Stimulated activated CD4-positive, alpha-beta T cell treated with anti-CD3 and anti-CD28 coated beads, Interleukin-1b, Interleukin-23, amount 100 ng/mL, for 24 hours (primary cell): ENCODE data around the gene KANK3.
"Not testable (repeated sequence)": the region's sequence is repeated elsewhere in the genome, so short reads cannot be mapped to it uniquely, and the experiment has no call there.

Source experiments
- DNase-seq, 4 experiments: peaks; one replicate each; pipeline ENCODE4 v3.0.0-alpha.2; 2020; ENCODE audit warnings: low read depth in 4 of 4, low spot score in 1 of 4

Gene KANK3

GRCh38 chr19:8371011-8371804, 28.1 kb upstream of the KANK3 start:
- DNase-seq = no peak

GRCh38 chr19:8370176-8371010, 27.3 kb upstream of the KANK3 start:
- DNase-seq = no peak

- DNase-seq = no peak
Measured at GRCh38 chr19:8367327-8368001, 24.4 kb upstream of the KANK3 start.

GRCh38 chr19:8366961-8367326, 23.9 kb upstream of the KANK3 start:
- no peak for DNase-seq

- no peak for DNase-seq
Measured at GRCh38 chr19:8366121-8366581, 23.1 kb upstream of the KANK3 start.

GRCh38 chr19:8363803-8364771, 21.0 kb upstream of the KANK3 start, which contains the start of gene ANGPTL4:
Gene ANGPTL4 (plus strand): TSS chr19:8364155. CDS start chr19:8364322, 167 bp downstream.
- DNase-seq = peak in 3 of 4 experiments; percentile 32 to 69 (median 35)

- DNase-seq = peak in 1 of 4 experiments; percentile 34
Measured at GRCh38 chr19:8361921-8362793, 19.1 kb upstream of the KANK3 start.

GRCh38 chr19:8360196-8360595, 17.1 kb upstream of the KANK3 start:
- no peak for DNase-seq

- no peak for DNase-seq
Measured at GRCh38 chr19:8358948-8359347, 15.9 kb upstream of the KANK3 start.

GRCh38 chr19:8357007-8357521, 14.0 kb upstream of the KANK3 start:
- DNase-seq = no peak

GRCh38 chr19:8355631-8356402, 12.8 kb upstream of the KANK3 start:
- no peak for DNase-seq

GRCh38 chr19:8352845-8353244, 9.8 kb upstream of the KANK3 start:
- not testable (repeated sequence) for DNase-seq

- no peak for DNase-seq
Measured at GRCh38 chr19:8352134-8352827, 9.2 kb upstream of the KANK3 start.

- DNase-seq = not testable (repeated sequence)
Measured at GRCh38 chr19:8349629-8350372, 6.7 kb upstream of the KANK3 start.

- no peak for DNase-seq
Measured at GRCh38 chr19:8343483-8343844, 402 bp upstream of the KANK3 start.

GRCh38 chr19:8342316-8342683, 762 bp downstream of the KANK3 start:
- no peak for DNase-seq

GRCh38 chr19:8341504-8341903, 1.6 kb downstream of the KANK3 start:
- DNase-seq = not testable (repeated sequence)
